ENCODE data around the gene GRK6.
"Not testable (repeated sequence)": the region's sequence is repeated elsewhere in the genome, so short reads cannot be mapped to it uniquely, and the experiment has no call there.

GRK6 gene

DNA sequence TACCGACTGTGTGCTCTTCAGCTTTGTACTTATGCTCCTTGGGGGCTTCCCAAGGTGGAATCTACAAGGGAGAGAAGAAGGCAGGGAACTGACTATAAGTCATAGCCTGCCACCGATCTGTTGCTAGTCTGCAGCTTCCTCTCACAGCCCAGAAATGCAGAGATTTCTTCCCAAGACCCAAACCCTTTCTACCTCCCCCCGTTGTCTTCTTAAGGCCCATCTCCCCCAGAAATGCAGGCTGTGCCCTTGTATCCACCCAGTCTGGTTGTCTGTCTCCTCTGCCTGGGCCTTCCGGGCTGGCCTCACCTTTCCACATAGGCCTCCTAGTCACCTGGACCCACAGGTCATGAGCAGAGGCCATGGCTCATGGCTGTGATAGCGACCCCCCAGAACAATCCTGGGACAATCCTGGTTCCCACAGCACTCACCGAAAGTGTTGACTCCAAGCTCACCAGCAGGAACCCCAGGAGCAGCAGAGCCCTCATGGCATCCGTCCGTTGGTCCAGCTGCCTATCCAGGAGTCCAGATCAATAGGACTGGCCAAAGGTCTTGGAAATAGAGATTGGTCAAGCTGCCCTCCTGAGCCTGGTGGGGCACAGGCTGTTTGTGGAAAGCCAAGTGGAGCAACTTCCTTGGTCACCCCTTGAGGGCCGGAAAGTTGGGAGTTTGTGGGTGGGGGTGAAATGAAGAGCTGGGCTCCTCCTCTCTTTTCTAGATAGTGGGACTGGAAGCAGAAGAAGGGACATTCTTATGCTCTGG lies 17.3 kb upstream of the GRK6 start, which contains the start of gene F12:
Gene F12 (minus strand): TSS at position 522 of the 759 bp plus-strand sequence. CDS start 37 bp downstream, at position 485.
- Histone ChIP-seq H3K27me3 (replicated peaks; ENCODE audit: control insufficient read depth, insufficient read depth, low read length, poor library complexity, severe bottlenecking) (no peaks in the 10 kb centered on the region), H3K4me1 (ENCODE audit: control insufficient read depth, insufficient read depth, low read length, poor library complexity, severe bottlenecking) (peaks cover 9% of the 10 kb centered on the region), H3K27ac (ENCODE audit: insufficient read depth, low read length, poor library complexity, severe bottlenecking) (no peak within 1 kb of the TSS), H3K9me3 (ENCODE audit: control insufficient read depth, low read length) (no peaks in the 10 kb centered on the region), H3K36me3 (ENCODE audit: control insufficient read depth, insufficient read depth, low read length) (no peaks in the 10 kb centered on the region), H3K4me3 (ENCODE audit: insufficient read depth, low read depth, low read length, poor library complexity, severe bottlenecking) (no peak within 1 kb of the TSS)
- no peak for DNase-seq

DNA sequence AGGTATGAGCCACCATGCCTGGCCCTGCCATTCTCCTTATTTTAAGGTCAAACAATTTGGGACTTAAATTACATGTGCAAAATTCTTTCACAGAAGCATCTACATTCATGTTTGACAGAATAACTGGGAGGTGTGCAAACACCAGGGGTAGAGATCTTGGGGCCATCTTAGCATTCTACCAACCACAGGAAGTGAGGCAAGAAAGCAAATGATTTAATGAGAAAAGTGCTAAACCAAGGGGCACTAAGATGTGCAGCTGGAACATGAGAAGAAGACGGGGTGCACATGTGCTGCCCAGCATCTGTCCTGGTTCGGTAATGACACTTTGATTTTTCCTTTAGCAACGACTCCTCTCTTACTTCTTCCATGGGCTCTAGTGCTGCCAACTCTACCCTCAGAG lies 15.9 kb upstream of the GRK6 start:
- Histone ChIP-seq H3K27ac (ENCODE audit: insufficient read depth, low read length, poor library complexity, severe bottlenecking) (no peak overlapping the region), H3K27me3 (replicated peaks; ENCODE audit: control insufficient read depth, insufficient read depth, low read length, poor library complexity, severe bottlenecking) (no peaks in the 10 kb centered on the region), H3K4me1 (ENCODE audit: control insufficient read depth, insufficient read depth, low read length, poor library complexity, severe bottlenecking) (peaks cover 5% of the 10 kb centered on the region), H3K4me3 (ENCODE audit: insufficient read depth, low read depth, low read length, poor library complexity, severe bottlenecking) (no peak overlapping the region), H3K9me3 (ENCODE audit: control insufficient read depth, low read length) (no peaks in the 10 kb centered on the region), H3K36me3 (ENCODE audit: control insufficient read depth, insufficient read depth, low read length) (no peaks in the 10 kb centered on the region)
- DNase-seq: no peak

DNA sequence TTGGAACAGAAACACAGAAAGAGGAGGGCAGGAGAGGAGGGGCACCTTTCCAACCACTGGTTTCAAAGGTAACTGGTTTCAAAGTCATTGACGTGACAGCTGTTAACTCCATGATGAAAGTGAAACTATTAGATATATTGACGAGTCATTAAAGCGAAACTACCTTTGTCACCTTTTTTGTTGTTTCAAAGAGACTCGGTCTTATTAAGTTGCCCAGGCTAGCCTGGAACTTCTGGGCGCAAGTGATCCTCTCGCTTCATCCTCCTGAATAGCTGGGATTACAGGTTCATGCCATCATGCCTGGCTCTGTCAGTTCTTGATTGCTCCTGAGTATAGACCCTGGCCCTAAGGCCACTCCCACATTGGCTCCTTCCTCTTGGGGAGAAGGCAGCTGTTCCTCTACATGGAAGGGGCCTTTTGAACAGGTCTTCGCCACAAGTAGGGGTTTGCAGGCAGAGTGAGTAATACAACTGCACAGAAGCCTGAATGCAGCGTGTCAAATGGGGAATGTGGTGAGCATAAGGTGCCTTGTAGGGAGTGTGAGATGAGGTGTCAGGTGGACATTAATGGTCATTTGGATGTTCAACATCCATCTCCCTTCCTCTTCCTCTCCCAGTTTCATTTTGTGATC lies 13.8 kb upstream of the GRK6 start:
- peaks cover 11% of the 10 kb centered on the region for H3K4me1 ChIP-seq (ENCODE audit: control insufficient read depth, insufficient read depth, low read length, poor library complexity, severe bottlenecking)
- H3K9me3 ChIP-seq (ENCODE audit: control insufficient read depth, low read length): no peaks in the 10 kb centered on the region
- H3K4me3 ChIP-seq (ENCODE audit: insufficient read depth, low read depth, low read length, poor library complexity, severe bottlenecking): no peak overlapping the region
- no peak for DNase-seq
- H3K27me3 ChIP-seq (replicated peaks; ENCODE audit: control insufficient read depth, insufficient read depth, low read length, poor library complexity, severe bottlenecking): no peaks in the 10 kb centered on the region
- no peaks in the 10 kb centered on the region for H3K36me3 ChIP-seq (ENCODE audit: control insufficient read depth, insufficient read depth, low read length)
- H3K27ac ChIP-seq (ENCODE audit: insufficient read depth, low read length, poor library complexity, severe bottlenecking): no peak overlapping the region

DNA sequence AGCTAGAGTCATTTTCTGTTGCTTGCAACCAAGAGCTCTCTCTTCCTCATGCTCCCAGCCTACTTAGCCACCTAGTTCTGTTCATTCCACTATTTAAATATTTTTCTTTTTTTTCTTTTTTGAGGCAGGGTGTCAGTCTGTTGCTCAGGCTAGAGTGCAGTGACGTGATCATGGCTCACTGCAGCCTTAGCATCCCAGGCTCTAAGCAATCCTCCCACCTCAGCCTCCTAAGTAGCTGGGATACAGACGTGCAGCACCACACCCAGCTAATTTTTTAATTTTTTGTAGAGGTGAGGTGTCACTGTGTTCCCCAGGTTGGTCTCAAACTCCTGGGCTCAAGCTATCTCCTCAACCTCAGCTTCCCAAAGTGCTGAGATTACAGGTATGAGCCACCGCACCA lies 12.0 kb upstream of the GRK6 start:
- Histone ChIP-seq H3K4me1 (ENCODE audit: control insufficient read depth, insufficient read depth, low read length, poor library complexity, severe bottlenecking) (peaks cover 11% of the 10 kb centered on the region), H3K4me3 (ENCODE audit: insufficient read depth, low read depth, low read length, poor library complexity, severe bottlenecking) (no peak overlapping the region), H3K36me3 (ENCODE audit: control insufficient read depth, insufficient read depth, low read length) (no peaks in the 10 kb centered on the region), H3K9me3 (ENCODE audit: control insufficient read depth, low read length) (no peaks in the 10 kb centered on the region), H3K27ac (ENCODE audit: insufficient read depth, low read length, poor library complexity, severe bottlenecking) (no peak overlapping the region), H3K27me3 (replicated peaks; ENCODE audit: control insufficient read depth, insufficient read depth, low read length, poor library complexity, severe bottlenecking) (no peaks in the 10 kb centered on the region)
- no peak for DNase-seq

DNA sequence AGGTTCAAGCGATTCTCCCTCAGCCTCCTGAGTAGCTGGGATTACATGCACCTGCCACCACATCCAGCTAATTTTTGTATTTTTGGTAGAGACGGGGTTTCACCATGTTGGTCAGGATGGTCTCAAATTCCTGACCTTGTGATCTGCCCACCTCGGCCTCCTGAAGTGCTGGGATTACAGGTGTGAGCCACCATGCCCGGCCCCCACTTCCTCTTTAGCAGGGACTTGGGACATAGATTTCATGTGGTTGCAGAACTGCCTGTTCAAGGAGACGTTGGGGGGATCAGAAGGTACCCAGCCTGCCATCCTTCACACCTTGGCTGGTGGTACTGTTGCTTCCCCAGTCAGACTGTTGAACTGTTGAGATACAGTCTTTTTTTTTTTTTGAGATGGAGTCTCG lies 9.4 kb upstream of the GRK6 start:
- not testable (repeated sequence) for DNase-seq; H3K27me3 ChIP-seq (replicated peaks; ENCODE audit: control insufficient read depth, insufficient read depth, low read length, poor library complexity, severe bottlenecking); H3K9me3 ChIP-seq (ENCODE audit: control insufficient read depth, low read length); H3K4me3 ChIP-seq (ENCODE audit: insufficient read depth, low read depth, low read length, poor library complexity, severe bottlenecking); H3K36me3 ChIP-seq (ENCODE audit: control insufficient read depth, insufficient read depth, low read length); H3K27ac ChIP-seq (ENCODE audit: insufficient read depth, low read length, poor library complexity, severe bottlenecking)
- H3K4me1 ChIP-seq (ENCODE audit: control insufficient read depth, insufficient read depth, low read length, poor library complexity, severe bottlenecking): peaks cover 11% of the 10 kb centered on the region

DNA sequence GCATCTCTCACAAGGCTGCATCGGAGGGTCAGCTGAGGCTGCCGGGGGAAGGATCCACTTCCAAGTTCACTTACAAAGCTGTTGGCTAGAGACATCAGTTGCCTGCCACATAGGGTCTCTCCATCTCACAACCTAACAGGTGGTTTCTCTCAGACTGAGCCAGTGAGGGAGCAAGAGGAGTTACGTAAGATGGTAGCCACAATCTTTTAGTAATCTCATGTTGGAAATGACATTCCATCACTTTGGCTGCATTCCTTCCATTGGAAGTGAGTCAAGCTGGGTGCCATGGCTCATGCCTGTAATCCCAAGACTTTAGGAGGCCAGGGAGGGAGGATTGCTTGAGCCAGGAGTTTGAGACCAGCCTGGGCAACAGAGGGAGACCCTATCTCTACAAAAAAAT lies 7.4 kb upstream of the GRK6 start:
- H3K36me3 ChIP-seq (ENCODE audit: control insufficient read depth, insufficient read depth, low read length): no peaks in the 10 kb centered on the region
- no peak for DNase-seq
- no peaks in the 10 kb centered on the region for H3K27me3 ChIP-seq (replicated peaks; ENCODE audit: control insufficient read depth, insufficient read depth, low read length, poor library complexity, severe bottlenecking)
- no peaks in the 10 kb centered on the region for H3K9me3 ChIP-seq (ENCODE audit: control insufficient read depth, low read length)
- H3K4me3 ChIP-seq (ENCODE audit: insufficient read depth, low read depth, low read length, poor library complexity, severe bottlenecking): no peak overlapping the region
- H3K27ac ChIP-seq (ENCODE audit: insufficient read depth, low read length, poor library complexity, severe bottlenecking): no peak overlapping the region
- peaks cover 11% of the 10 kb centered on the region for H3K4me1 ChIP-seq (ENCODE audit: control insufficient read depth, insufficient read depth, low read length, poor library complexity, severe bottlenecking)

DNA sequence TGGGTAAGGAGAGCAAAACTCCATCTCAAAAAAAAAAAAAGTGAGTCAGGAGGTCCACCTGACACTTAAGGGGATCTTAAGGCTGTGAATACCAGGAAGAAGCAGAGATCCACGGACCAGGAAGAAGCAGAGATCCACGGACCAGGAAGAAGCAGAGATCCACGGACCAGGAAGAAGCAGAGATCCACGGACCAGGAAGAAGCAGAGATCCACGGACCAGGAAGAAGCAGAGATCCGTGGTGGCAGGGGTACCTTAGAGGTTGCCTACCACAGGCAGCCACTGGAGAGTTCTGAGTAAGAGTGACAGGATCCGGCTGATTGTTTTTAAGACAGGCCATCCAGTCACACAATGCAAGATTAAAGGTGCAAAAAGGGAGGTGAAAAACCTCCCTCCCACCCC lies 6.0 kb upstream of the GRK6 start:
- H3K27me3 ChIP-seq (replicated peaks; ENCODE audit: control insufficient read depth, insufficient read depth, low read length, poor library complexity, severe bottlenecking); H3K4me3 ChIP-seq (ENCODE audit: insufficient read depth, low read depth, low read length, poor library complexity, severe bottlenecking); DNase-seq; H3K36me3 ChIP-seq (ENCODE audit: control insufficient read depth, insufficient read depth, low read length); H3K27ac ChIP-seq (ENCODE audit: insufficient read depth, low read length, poor library complexity, severe bottlenecking); H3K9me3 ChIP-seq (ENCODE audit: control insufficient read depth, low read length): not testable (repeated sequence)
- peaks cover 12% of the 10 kb centered on the region for H3K4me1 ChIP-seq (ENCODE audit: control insufficient read depth, insufficient read depth, low read length, poor library complexity, severe bottlenecking)

DNA sequence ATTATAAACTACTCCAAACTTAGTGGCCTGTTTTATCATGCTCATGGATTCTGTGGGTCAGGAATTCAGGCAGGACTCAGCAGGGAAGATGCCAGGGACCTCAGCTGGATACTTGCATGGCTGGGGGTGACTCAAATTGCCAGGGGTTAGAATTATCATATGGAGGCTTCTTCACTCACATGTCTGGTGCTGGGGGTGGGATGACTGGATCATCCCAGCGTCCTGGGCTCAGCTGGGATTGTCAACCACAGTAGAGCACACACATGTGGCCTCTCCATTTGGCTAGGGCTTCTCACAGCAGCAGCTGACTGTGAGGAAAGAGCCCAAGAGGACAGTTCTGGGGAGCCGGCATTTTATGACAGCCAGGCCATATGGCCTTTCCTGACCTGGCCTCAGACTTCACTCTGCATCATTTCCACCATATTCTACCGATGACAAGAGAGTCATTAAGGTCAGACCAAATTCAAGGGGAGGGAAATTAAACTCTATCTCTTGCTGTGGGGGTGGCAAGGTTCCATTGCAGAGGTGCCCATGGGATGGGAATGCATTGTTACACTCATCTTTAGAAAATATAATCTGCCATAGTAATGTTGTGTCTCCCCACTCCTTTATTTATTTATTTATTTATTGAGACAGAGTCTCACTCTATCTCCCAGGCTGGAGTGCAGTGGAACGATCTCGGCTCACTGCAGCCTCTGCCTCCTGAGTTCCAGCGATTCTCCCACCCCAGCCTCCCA lies 5.2 kb upstream of the GRK6 start:
- Histone ChIP-seq H3K27me3 (replicated peaks; ENCODE audit: control insufficient read depth, insufficient read depth, low read length, poor library complexity, severe bottlenecking) (no peaks in the 10 kb centered on the region), H3K4me1 (ENCODE audit: control insufficient read depth, insufficient read depth, low read length, poor library complexity, severe bottlenecking) (peaks cover 14% of the 10 kb centered on the region), H3K36me3 (ENCODE audit: control insufficient read depth, insufficient read depth, low read length) (no peaks in the 10 kb centered on the region), H3K9me3 (ENCODE audit: control insufficient read depth, low read length) (no peaks in the 10 kb centered on the region), H3K4me3 (ENCODE audit: insufficient read depth, low read depth, low read length, poor library complexity, severe bottlenecking) (no peak overlapping the region), H3K27ac (ENCODE audit: insufficient read depth, low read length, poor library complexity, severe bottlenecking) (no peak overlapping the region)
- no peak for DNase-seq

DNA sequence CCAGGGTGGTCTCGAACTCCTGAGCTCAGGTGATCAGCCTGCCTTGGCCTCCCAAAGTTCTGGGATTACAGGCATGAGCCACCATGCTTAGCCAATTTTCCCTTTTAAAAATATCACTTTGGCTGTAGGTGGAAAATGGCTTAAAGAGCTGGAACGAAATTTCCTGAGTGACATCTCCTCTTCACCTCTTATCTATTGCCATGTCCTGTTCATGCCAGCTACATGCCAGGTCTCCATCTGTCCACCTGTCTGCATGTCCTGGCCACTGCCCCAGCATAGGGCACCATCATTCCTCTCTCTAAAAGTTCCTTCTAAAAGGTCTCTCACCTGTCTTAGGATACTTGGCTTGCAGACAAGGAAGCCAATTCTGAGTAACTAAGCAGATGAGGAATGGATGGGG lies 2.8 kb upstream of the GRK6 start:
- H3K4me3 ChIP-seq (ENCODE audit: insufficient read depth, low read depth, low read length, poor library complexity, severe bottlenecking): no peak overlapping the region
- H3K27me3 ChIP-seq (replicated peaks; ENCODE audit: control insufficient read depth, insufficient read depth, low read length, poor library complexity, severe bottlenecking): no peaks in the 10 kb centered on the region
- no peak overlapping the region for H3K27ac ChIP-seq (ENCODE audit: insufficient read depth, low read length, poor library complexity, severe bottlenecking)
- peaks cover 29% of the 10 kb centered on the region for H3K4me1 ChIP-seq (ENCODE audit: control insufficient read depth, insufficient read depth, low read length, poor library complexity, severe bottlenecking)
- H3K9me3 ChIP-seq (ENCODE audit: control insufficient read depth, low read length): no peaks in the 10 kb centered on the region
- H3K36me3 ChIP-seq (ENCODE audit: control insufficient read depth, insufficient read depth, low read length): no peaks in the 10 kb centered on the region
- no peak for DNase-seq

Measured in effector memory CD4-positive, alpha-beta T cell (primary cell).